Measurements from ENCODE around the gene RGS1. TPM values are rescaled to one million over a fixed set of nuclear protein-coding genes. Genes with fewer than 3 reads are reported as not detected.

Gene RGS1
- total RNA-seq, 1 experiment from 2014 or later, result not detected

DNA sequence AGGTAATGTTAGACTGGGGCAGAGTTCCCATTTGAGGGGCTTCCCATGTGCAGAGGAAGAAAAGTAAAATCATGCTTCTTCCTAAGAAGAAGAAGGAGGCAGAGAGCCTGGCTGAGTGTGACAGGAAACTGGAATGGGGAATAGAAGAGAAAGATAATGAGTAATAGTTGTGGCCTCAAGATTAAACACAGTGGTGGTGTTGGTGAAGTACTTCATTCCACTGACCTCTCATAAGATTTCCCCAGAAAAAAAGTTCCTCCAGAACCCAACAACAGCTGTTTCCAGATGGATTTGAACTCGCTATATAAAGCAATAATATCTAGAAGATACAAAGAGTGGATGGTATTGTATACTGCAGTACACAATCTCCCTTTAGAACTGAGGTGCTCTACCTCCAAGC lies 13.0 kb downstream of the RGS1 start:
- Histone ChIP-seq H3K9me2 (ENCODE audit: insufficient read depth) (no peaks in the 10 kb centered on the region), H3K4me1 (replicated peaks; ENCODE audit: insufficient read depth) (no peaks in the 10 kb centered on the region), H3K36me3 (ENCODE audit: low read depth) (no peaks in the 10 kb centered on the region), H3K4me3 (no peak overlapping the region), H3F3A (ENCODE audit: insufficient read depth, low read depth) (no peaks in the 10 kb centered on the region), H3K27ac (no peak overlapping the region), H2AFZ (no peak overlapping the region), H3K27me3 (ENCODE audit: insufficient read depth, low read depth) (no peaks in the 10 kb centered on the region), H4K20me1 (ENCODE audit: insufficient read depth) (no peaks in the 10 kb centered on the region), H3K79me2 (ENCODE audit: low read depth) (no peaks in the 10 kb centered on the region), H3K4me2 (no peak overlapping the region), H3K9me3 (ENCODE audit: insufficient read depth, low read depth) (no peaks in the 10 kb centered on the region)
- no peak for DNase-seq
- no TSS peak for BruUV-seq (replicated peaks)
- ChIA-PET POLR2A (ENCODE audit: unreplicated experiment) (no interaction called here), CTCF (no interaction called here)
- intact Hi-C loops (cut with micrococcal nuclease; ENCODE audit: unreplicated experiment), result loop anchor here (10.0 kb wide), 1 partner anchor 446 kb away; no protein-coding TSS in a partner anchor
- TF ChIP-seq EZH2 (IDR thresholded peaks at IDR 0.05; ENCODE audit: low read depth), result no peak
- TF ChIP-seq, protein P1, sequence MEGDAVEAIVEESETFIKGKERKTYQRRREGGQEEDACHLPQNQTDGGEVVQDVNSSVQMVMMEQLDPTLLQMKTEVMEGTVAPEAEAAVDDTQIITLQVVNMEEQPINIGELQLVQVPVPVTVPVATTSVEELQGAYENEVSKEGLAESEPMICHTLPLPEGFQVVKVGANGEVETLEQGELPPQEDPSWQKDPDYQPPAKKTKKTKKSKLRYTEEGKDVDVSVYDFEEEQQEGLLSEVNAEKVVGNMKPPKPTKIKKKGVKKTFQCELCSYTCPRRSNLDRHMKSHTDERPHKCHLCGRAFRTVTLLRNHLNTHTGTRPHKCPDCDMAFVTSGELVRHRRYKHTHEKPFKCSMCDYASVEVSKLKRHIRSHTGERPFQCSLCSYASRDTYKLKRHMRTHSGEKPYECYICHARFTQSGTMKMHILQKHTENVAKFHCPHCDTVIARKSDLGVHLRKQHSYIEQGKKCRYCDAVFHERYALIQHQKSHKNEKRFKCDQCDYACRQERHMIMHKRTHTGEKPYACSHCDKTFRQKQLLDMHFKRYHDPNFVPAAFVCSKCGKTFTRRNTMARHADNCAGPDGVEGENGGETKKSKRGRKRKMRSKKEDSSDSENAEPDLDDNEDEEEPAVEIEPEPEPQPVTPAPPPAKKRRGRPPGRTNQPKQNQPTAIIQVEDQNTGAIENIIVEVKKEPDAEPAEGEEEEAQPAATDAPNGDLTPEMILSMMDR (conservative IDR thresholded peaks at IDR 0.05), result no peak

DNA sequence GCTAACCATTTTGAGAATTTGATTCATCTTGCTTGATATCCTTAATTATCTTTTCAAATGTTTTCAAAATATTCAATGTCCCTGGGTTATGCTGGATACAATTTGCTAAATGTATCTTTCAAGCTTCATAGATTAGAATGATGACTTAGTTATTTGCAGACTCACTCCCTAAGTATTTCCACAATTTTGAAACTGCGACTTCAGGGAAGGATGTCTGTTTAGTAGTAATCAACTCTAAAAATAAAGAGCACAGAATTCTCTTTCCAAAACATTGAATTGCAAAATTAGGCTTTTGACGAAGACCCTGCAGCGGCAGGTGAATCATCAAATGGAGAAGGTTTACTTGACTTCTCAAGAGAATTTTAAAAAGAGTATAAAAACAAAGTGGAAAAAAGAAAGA lies 14.2 kb downstream of the RGS1 start:
- H3K9me3 ChIP-seq (ENCODE audit: insufficient read depth, low read depth), result no peaks in the 10 kb centered on the region
- no peaks in the 10 kb centered on the region for H3K36me3 ChIP-seq (ENCODE audit: low read depth)
- H3K4me1 ChIP-seq (replicated peaks; ENCODE audit: insufficient read depth), result no peaks in the 10 kb centered on the region
- intact Hi-C loops (cut with micrococcal nuclease; ENCODE audit: unreplicated experiment), result loop anchor here (10.0 kb wide), 1 partner anchor 445 kb away; no protein-coding TSS in a partner anchor
- H3K27ac ChIP-seq, result no peak overlapping the region
- no peaks in the 10 kb centered on the region for H3K9me2 ChIP-seq (ENCODE audit: insufficient read depth)
- no peaks in the 10 kb centered on the region for H3K27me3 ChIP-seq (ENCODE audit: insufficient read depth, low read depth)
- no peaks in the 10 kb centered on the region for H3F3A ChIP-seq (ENCODE audit: insufficient read depth, low read depth)
- CTCF ChIA-PET, result no interaction called here
- TF ChIP-seq, protein P1 (conservative IDR thresholded peaks at IDR 0.05), result no peak
- TF ChIP-seq EZH2 (IDR thresholded peaks at IDR 0.05; ENCODE audit: low read depth), result no peak
- no peaks in the 10 kb centered on the region for H3K79me2 ChIP-seq (ENCODE audit: low read depth)
- POLR2A ChIA-PET (ENCODE audit: unreplicated experiment), result interaction anchor here (0.7 kb wide), 1 partner anchor 1756 kb away, joined by 3 read pairs; no protein-coding TSS in a partner anchor
- no peak for DNase-seq
- no peak overlapping the region for H2AFZ ChIP-seq
- no peak overlapping the region for H3K4me3 ChIP-seq
- H3K4me2 ChIP-seq, result no peak overlapping the region
- no TSS peak for BruUV-seq (replicated peaks)
- H4K20me1 ChIP-seq (ENCODE audit: insufficient read depth), result no peaks in the 10 kb centered on the region

DNA sequence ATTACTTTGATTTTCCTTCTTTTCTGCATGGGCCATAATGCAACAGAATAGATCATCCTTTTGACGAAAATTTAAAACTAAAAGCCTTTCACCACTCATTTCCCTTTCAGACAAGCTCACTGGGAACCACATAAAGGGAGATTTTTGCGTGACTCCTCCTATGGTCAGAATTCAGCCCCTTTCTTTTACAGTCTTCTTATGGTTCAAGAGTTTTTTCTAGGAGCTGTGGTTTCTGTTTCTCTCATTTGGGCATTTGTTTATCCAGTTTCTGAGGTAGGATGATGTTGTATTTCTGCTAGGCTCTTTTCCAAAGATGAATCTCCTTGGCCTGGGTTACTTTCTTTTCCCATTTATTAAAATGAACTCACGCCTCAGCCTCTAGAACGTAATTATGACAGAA lies 16.9 kb downstream of the RGS1 start:
- Histone ChIP-seq H3K4me3 (no peak overlapping the region), H3K36me3 (ENCODE audit: low read depth) (no peaks in the 10 kb centered on the region), H3K79me2 (ENCODE audit: low read depth) (no peaks in the 10 kb centered on the region), H3K9me2 (ENCODE audit: insufficient read depth) (no peaks in the 10 kb centered on the region), H4K20me1 (ENCODE audit: insufficient read depth) (no peaks in the 10 kb centered on the region), H3K27ac (no peak overlapping the region), H3K27me3 (ENCODE audit: insufficient read depth, low read depth) (no peaks in the 10 kb centered on the region), H3F3A (ENCODE audit: insufficient read depth, low read depth) (no peaks in the 10 kb centered on the region), H2AFZ (no peak overlapping the region; the same call in 1 of the 2 replicates), H3K4me2 (no peak overlapping the region), H3K4me1 (replicated peaks; ENCODE audit: insufficient read depth) (no peaks in the 10 kb centered on the region), H3K9me3 (ENCODE audit: insufficient read depth, low read depth) (no peaks in the 10 kb centered on the region)
- DNase-seq, result no peak
- ChIA-PET POLR2A (ENCODE audit: unreplicated experiment) (no interaction called here), CTCF (no interaction called here)
- no TSS peak for BruUV-seq (replicated peaks)
- intact Hi-C loops (cut with micrococcal nuclease; ENCODE audit: unreplicated experiment), result no loop called here
- TF ChIP-seq EZH2 (IDR thresholded peaks at IDR 0.05; ENCODE audit: low read depth), result no peak
- TF ChIP-seq, protein P1 (conservative IDR thresholded peaks at IDR 0.05), result no peak

Data from PC-9 (cell line).